Measurements from ENCODE around the gene NFIA. TPM values are rescaled to one million over a fixed set of nuclear protein-coding genes. Genes with fewer than 3 reads are reported as not detected.
"Not testable (repeated sequence)": the region's sequence is repeated elsewhere in the genome, so short reads cannot be mapped to it uniquely, and the experiment has no call there.

The NFIA gene
- total RNA-seq, 1 donor from 2014 or later, result 163 TPM

- Mint-ChIP-seq H3K4me3 (peak overlapping the region; percentile 84), H3K36me3 (no peaks in the 10 kb centered on the region), H3K27me3 (ENCODE audit: low read depth) (no peaks in the 10 kb centered on the region), H3K9me3 (no peaks in the 10 kb centered on the region), H3K4me1 (peaks cover 63% of the 10 kb centered on the region), H3K27ac (peak overlapping the region; percentile 97)
- TF ChIP-seq CTCF (IDR thresholded peaks at IDR 0.05; ENCODE audit: unreplicated experiment), result no peak
- no peak for DNase-seq (ENCODE audit: low spot score in 2 of 2, unreplicated experiment in 2 of 2)
Observed at GRCh38 chr1:61056196-61056572, 26.2 kb upstream of the NFIA start.

GRCh38 chr1:61056573-61057439 is 25.6 kb upstream of the NFIA start:
- H3K4me1 Mint-ChIP-seq, result peaks cover 56% of the 10 kb centered on the region
- H3K4me3 Mint-ChIP-seq, result peak overlapping the region; percentile 84
- no peaks in the 10 kb centered on the region for H3K27me3 Mint-ChIP-seq (ENCODE audit: low read depth)
- no peak for TF ChIP-seq CTCF (IDR thresholded peaks at IDR 0.05; ENCODE audit: unreplicated experiment)
- H3K27ac Mint-ChIP-seq, result peak overlapping the region; percentile 97
- DNase-seq (ENCODE audit: low spot score in 2 of 2, unreplicated experiment in 2 of 2), result peak in 1 of 2 experiments; percentile 71
- H3K36me3 Mint-ChIP-seq, result no peaks in the 10 kb centered on the region
- no peaks in the 10 kb centered on the region for H3K9me3 Mint-ChIP-seq

GRCh38 chr1:61058483-61059245 is 23.7 kb upstream of the NFIA start:
- H3K9me3 Mint-ChIP-seq, result no peaks in the 10 kb centered on the region
- H3K27me3 Mint-ChIP-seq (ENCODE audit: low read depth), result no peaks in the 10 kb centered on the region
- no peak for DNase-seq (ENCODE audit: low spot score in 2 of 2, unreplicated experiment in 2 of 2)
- H3K36me3 Mint-ChIP-seq, result no peaks in the 10 kb centered on the region
- TF ChIP-seq CTCF (IDR thresholded peaks at IDR 0.05; ENCODE audit: unreplicated experiment), result no peak
- H3K27ac Mint-ChIP-seq, result peak overlapping the region; percentile 61
- peaks cover 42% of the 10 kb centered on the region for H3K4me1 Mint-ChIP-seq
- H3K4me3 Mint-ChIP-seq, result peak overlapping the region; percentile 6

- not testable (repeated sequence) for DNase-seq (ENCODE audit: low spot score in 2 of 2, unreplicated experiment in 2 of 2); H3K4me3 Mint-ChIP-seq; H3K9me3 Mint-ChIP-seq; H3K27me3 Mint-ChIP-seq (ENCODE audit: low read depth); H3K27ac Mint-ChIP-seq; H3K36me3 Mint-ChIP-seq
- peaks cover 15% of the 10 kb centered on the region for H3K4me1 Mint-ChIP-seq
Observed at GRCh38 chr1:61061601-61062000, 20.8 kb upstream of the NFIA start.

GRCh38 chr1:61064673-61065072 is 17.7 kb upstream of the NFIA start:
- TF ChIP-seq CTCF (IDR thresholded peaks at IDR 0.05; ENCODE audit: unreplicated experiment), result no peak
- H3K4me1 Mint-ChIP-seq, result peaks cover 4% of the 10 kb centered on the region
- no peak overlapping the region for H3K27ac Mint-ChIP-seq
- H3K27me3 Mint-ChIP-seq (ENCODE audit: low read depth), result no peaks in the 10 kb centered on the region
- no peaks in the 10 kb centered on the region for H3K9me3 Mint-ChIP-seq
- no peak for DNase-seq (ENCODE audit: low spot score in 2 of 2, unreplicated experiment in 2 of 2)
- no peaks in the 10 kb centered on the region for H3K36me3 Mint-ChIP-seq
- H3K4me3 Mint-ChIP-seq, result no peak overlapping the region

GRCh38 chr1:61067446-61068019 is 14.8 kb upstream of the NFIA start:
- DNase-seq (ENCODE audit: low spot score in 2 of 2, unreplicated experiment in 2 of 2), result no peak
- no peak for TF ChIP-seq CTCF (IDR thresholded peaks at IDR 0.05; ENCODE audit: unreplicated experiment)
- no peak overlapping the region for H3K27ac Mint-ChIP-seq

More at GRCh38 chr1:61067446-61068019, 14.8 kb upstream of the NFIA start:
- Mint-ChIP-seq H3K4me3 (no peak overlapping the region), H3K9me3 (no peaks in the 10 kb centered on the region), H3K27me3 (ENCODE audit: low read depth) (no peaks in the 10 kb centered on the region), H3K4me1 (peaks cover 4% of the 10 kb centered on the region), H3K36me3 (no peaks in the 10 kb centered on the region)
